GM21825 (cell line): ENCODE results near the gene SON.
"Not testable (repeated sequence)": the region's sequence is repeated elsewhere in the genome, so short reads cannot be mapped to it uniquely, and the experiment has no call there.

ENCODE experiments used
- ATAC-seq: cut with Tn5 transposase; IDR thresholded peaks from one replicate; pipeline ENCODE4 v1.9.1; 2021; ENCODE audit warnings: mild to moderate bottlenecking, moderate library complexity; ENCODE audit not compliant: unreplicated experiment

The SON gene

GRCh38 chr21:33566514-33566913, 23.7 kb downstream of the SON start:
- no peak for ATAC-seq

GRCh38 chr21:33567914-33568313, 25.1 kb downstream of the SON start:
- ATAC-seq: no peak

GRCh38 chr21:33568448-33568847, 25.6 kb downstream of the SON start:
- no peak for ATAC-seq

- no peak for ATAC-seq
These were observed 27.2 kb downstream of the SON start for GRCh38 chr21:33569991-33570390.

- ATAC-seq: no peak
These were observed 29.5 kb downstream of the SON start for GRCh38 chr21:33572350-33572749.

GRCh38 chr21:33576741-33577141, 33.9 kb downstream of the SON start:
- ATAC-seq: not testable (repeated sequence)

GRCh38 chr21:33578214-33578613, 35.4 kb downstream of the SON start:
- ATAC-seq: no peak

- ATAC-seq: no peak
These were observed 36.2 kb downstream of the SON start for GRCh38 chr21:33578959-33579542.

- ATAC-seq: no peak
These were observed 41.6 kb downstream of the SON start for GRCh38 chr21:33584455-33584854.

- ATAC-seq: no peak
These were observed 44.1 kb downstream of the SON start for GRCh38 chr21:33586927-33587326.

GRCh38 chr21:33587792-33588484, 45.1 kb downstream of the SON start:
- peak; percentile 22 for ATAC-seq

- ATAC-seq: peak; percentile 85
These were observed 45.9 kb downstream of the SON start, which contains the start of gene DONSON for GRCh38 chr21:33588485-33589335. TSS of gene DONSON (minus strand) at chr21:33588684. CDS start at chr21:33588641, 43 bp downstream.

- no peak for ATAC-seq
These were observed 55.2 kb downstream of the SON start for GRCh38 chr21:33598051-33598450.

GRCh38 chr21:33608559-33608958, 65.7 kb downstream of the SON start:
- no peak for ATAC-seq

- no peak for ATAC-seq
These were observed 68.3 kb downstream of the SON start for GRCh38 chr21:33611006-33611744.

- not testable (repeated sequence) for ATAC-seq
These were observed 74.7 kb downstream of the SON start for GRCh38 chr21:33617565-33617964.

GRCh38 chr21:33618407-33618806, 75.6 kb downstream of the SON start:
- no peak for ATAC-seq

- no peak for ATAC-seq
These were observed 76.9 kb downstream of the SON start for GRCh38 chr21:33619726-33620125.

GRCh38 chr21:33622253-33622652, 79.4 kb downstream of the SON start:
- no peak for ATAC-seq

- not testable (repeated sequence) for ATAC-seq
These were observed 83.3 kb downstream of the SON start for GRCh38 chr21:33626151-33626550.
